ENCODE measurements around the gene MAPRE2. TPM values are rescaled to one million over a fixed set of nuclear protein-coding genes. Genes with fewer than 3 reads are reported as not detected.

Gene MAPRE2
- total and polyA plus RNA-seq, 2 of the 13 experiments (the other 11 are each of a cell fraction or from before 2014, with no cell fraction given), result 34.5 to 67.9 TPM

DNA sequence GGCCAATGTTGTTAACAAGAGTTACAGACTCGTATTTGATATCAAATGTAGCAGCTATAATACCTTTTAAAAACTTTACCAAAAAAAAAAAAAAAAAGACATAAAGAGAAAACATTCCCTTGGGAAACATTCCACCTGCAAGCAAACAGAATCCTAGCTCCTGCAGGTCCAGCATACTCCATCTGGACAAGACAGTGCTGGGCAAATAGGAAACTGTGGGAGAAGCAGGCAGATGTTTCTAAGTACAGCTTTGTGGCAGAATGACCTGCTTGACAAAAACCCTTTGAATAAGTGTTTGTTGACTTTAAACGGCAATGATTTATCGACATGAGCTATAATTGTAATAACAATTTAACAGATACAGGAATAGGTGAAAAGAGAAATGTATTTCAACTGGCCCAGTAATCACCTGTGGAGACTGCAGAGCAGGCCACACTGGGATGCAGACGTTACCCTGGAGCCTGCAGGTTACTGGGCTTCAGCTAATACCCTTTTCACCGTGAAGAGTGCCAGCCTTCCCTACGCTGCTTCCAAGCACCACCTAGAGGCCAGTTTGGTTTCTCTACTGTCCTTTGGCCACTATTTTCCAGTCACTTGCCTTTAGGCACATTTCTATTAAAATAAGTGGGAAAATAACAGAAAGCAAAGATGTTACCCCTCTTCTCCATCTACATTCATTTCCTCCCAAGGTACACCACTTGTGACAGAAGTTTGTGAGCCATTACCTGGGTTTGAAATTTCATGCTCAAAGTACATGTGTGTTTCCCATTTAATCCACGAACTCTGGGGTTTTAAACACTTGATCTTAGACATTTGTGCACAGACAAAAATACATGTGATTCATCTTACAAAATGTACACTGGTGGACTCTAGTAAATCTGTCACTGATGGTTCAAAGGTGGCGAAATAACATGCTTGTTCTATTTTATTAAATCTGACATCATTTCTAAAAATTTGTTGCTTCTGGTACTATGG is 102.7 kb downstream of the MAPRE2 start (continued):
- TF ChIP-seq, protein P1, sequence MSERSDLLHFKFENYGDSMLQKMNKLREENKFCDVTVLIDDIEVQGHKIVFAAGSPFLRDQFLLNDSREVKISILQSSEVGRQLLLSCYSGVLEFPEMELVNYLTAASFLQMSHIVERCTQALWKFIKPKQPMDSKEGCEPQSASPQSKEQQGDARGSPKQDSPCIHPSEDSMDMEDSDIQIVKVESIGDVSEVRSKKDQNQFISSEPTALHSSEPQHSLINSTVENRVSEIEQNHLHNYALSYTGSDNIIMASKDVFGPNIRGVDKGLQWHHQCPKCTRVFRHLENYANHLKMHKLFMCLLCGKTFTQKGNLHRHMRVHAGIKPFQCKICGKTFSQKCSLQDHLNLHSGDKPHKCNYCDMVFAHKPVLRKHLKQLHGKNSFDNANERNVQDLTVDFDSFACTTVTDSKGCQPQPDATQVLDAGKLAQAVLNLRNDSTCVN (CRISPR knock-in tag; IDR thresholded peaks at IDR 0.05; ENCODE audit: borderline replicate concordance), result no peak
- no peak for TF ChIP-seq YEATS4 (CRISPR knock-in tag; IDR thresholded peaks at IDR 0.05; ENCODE audit: borderline replicate concordance)
- no peak for TF ChIP-seq XRCC5 (optimal IDR thresholded peaks at IDR 0.05; ENCODE audit: low read length)
- TF ChIP-seq, protein P2, sequence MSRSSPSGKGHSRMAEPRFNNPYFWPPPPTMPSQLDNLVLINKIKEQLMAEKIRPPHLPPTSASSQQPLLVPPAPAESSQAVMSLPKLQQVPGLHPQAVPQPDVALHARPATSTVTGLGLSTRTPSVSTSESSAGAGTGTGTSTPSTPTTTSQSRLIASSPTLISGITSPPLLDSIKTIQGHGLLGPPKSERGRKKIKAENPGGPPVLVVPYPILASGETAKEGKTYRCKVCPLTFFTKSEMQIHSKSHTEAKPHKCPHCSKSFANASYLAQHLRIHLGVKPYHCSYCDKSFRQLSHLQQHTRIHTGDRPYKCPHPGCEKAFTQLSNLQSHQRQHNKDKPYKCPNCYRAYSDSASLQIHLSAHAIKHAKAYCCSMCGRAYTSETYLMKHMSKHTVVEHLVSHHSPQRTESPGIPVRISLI (CRISPR knock-in tag; IDR thresholded peaks at IDR 0.05; ENCODE audit: borderline replicate concordance), result no peak
- TF ChIP-seq POLR2AphosphoS2 (IDR thresholded peaks at IDR 0.05; ENCODE audit: low read depth, low read length), result no peak
- TF ChIP-seq NFIC (IDR thresholded peaks at IDR 0.05; ENCODE audit: low read length), result no peak
- TF ChIP-seq SP4 (CRISPR knock-in tag; IDR thresholded peaks at IDR 0.05), result no peak
- TF ChIP-seq ZMAT3 (CRISPR knock-in tag; conservative IDR thresholded peaks at IDR 0.05), result no peak
- TF ChIP-seq NR1H2 (CRISPR knock-in tag; IDR thresholded peaks at IDR 0.05; ENCODE audit: borderline replicate concordance, low read depth), result no peak
- TF ChIP-seq, protein P3, sequence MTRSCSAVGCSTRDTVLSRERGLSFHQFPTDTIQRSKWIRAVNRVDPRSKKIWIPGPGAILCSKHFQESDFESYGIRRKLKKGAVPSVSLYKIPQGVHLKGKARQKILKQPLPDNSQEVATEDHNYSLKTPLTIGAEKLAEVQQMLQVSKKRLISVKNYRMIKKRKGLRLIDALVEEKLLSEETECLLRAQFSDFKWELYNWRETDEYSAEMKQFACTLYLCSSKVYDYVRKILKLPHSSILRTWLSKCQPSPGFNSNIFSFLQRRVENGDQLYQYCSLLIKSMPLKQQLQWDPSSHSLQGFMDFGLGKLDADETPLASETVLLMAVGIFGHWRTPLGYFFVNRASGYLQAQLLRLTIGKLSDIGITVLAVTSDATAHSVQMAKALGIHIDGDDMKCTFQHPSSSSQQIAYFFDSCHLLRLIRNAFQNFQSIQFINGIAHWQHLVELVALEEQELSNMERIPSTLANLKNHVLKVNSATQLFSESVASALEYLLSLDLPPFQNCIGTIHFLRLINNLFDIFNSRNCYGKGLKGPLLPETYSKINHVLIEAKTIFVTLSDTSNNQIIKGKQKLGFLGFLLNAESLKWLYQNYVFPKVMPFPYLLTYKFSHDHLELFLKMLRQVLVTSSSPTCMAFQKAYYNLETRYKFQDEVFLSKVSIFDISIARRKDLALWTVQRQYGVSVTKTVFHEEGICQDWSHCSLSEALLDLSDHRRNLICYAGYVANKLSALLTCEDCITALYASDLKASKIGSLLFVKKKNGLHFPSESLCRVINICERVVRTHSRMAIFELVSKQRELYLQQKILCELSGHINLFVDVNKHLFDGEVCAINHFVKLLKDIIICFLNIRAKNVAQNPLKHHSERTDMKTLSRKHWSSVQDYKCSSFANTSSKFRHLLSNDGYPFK (CRISPR knock-in tag; IDR thresholded peaks at IDR 0.05; ENCODE audit: borderline replicate concordance), result no peak
- no peak for TF ChIP-seq NFKB2 (CRISPR knock-in tag; IDR thresholded peaks at IDR 0.05; ENCODE audit: borderline replicate concordance)
- TF ChIP-seq MAFK (conservative IDR thresholded peaks at IDR 0.05 in 1 of 2, IDR thresholded peaks at IDR 0.05 in 1 of 2; ENCODE audit: low read length in 2 of 2), result no peak
- no peak for TF ChIP-seq FOXA1 (IDR thresholded peaks at IDR 0.05)
- no peak for TF ChIP-seq FOXA1 (CRISPR knock-in tag; IDR thresholded peaks at IDR 0.05)
- TF ChIP-seq SMYD3 (CRISPR knock-in tag; IDR thresholded peaks at IDR 0.05), result no peak
- no peak for TF ChIP-seq GABPA (IDR thresholded peaks at IDR 0.05; ENCODE audit: low read depth, low read length)
- no peak for TF ChIP-seq GABPA (CRISPR knock-in tag; IDR thresholded peaks at IDR 0.05; ENCODE audit: low read depth)
- no peak for TF ChIP-seq TRIM24 (CRISPR knock-in tag; IDR thresholded peaks at IDR 0.05)
- TF ChIP-seq, protein P4, sequence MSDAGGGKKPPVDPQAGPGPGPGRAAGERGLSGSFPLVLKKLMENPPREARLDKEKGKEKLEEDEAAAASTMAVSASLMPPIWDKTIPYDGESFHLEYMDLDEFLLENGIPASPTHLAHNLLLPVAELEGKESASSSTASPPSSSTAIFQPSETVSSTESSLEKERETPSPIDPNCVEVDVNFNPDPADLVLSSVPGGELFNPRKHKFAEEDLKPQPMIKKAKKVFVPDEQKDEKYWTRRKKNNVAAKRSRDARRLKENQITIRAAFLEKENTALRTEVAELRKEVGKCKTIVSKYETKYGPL (CRISPR knock-in tag; IDR thresholded peaks at IDR 0.05), result no peak
- TF ChIP-seq THAP11 (CRISPR knock-in tag; IDR thresholded peaks at IDR 0.05), result no peak
- TF ChIP-seq, protein P5, sequence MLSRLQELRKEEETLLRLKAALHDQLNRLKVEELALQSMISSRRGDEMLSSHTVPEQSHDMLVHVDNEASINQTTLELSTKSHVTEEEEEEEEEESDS (CRISPR knock-in tag; IDR thresholded peaks at IDR 0.05; ENCODE audit: borderline replicate concordance), result no peak
- no peak for TF ChIP-seq AGO2 (optimal IDR thresholded peaks at IDR 0.05; ENCODE audit: low read depth, low read length)
- TF ChIP-seq, protein P6, sequence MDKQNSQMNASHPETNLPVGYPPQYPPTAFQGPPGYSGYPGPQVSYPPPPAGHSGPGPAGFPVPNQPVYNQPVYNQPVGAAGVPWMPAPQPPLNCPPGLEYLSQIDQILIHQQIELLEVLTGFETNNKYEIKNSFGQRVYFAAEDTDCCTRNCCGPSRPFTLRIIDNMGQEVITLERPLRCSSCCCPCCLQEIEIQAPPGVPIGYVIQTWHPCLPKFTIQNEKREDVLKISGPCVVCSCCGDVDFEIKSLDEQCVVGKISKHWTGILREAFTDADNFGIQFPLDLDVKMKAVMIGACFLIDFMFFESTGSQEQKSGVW (CRISPR knock-in tag; IDR thresholded peaks at IDR 0.05; ENCODE audit: borderline replicate concordance), result no peak

All from HepG2 (cell line).